ENCODE results near the gene CHI3L2. TPM values are rescaled to one million over a fixed set of nuclear protein-coding genes. Genes with fewer than 3 reads are reported as not detected.

Gene CHI3L2
- total and polyA plus RNA-seq, 4 donors, result 30.1 to 298 (median 141) TPM

DNA sequence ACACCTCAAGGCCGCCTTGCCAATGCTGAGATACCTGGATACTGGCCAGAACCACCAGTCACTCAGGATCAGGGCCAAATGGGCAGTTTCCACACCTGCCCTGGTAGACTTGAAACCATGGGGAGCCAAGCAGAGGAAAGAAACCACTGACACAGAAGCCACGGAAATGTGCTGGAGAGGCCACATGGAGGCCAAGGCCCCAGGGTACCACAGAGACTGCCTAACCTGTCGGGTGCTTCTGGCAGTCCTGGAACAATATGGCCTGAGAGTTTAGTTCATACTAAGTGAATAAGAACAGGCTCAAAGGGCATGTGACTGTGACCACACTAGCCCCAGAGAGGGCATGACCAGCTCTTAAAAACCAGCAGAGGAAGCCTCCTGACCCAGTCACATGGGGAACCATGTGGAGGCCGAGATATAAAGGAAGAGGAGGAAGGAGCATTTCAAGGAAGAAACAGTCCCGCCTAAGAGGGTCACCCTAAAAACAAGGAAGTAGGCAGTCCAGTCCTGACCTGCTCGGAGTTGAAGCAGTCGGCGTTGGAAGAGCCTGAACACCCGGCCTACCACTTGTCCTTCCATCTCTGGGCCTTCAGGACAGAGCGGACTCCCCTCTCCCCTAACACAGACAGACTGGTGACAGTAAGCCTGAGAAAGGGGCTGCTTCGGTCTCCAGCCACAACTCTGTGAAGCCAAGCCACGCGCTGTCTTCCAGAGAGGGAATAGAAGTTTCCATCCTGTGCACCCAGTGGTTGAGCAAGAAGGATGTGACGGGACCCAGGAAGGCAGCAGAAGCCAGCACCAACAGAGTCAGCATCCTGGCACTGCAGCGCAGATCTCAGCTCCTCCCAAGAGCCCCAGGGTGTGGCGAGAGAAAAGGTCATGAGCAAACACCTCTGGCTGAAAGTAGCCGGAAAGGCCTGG lies 27.4 kb upstream of the CHI3L2 start, which contains the start of gene DENND2D:
Gene DENND2D, minus strand, starts transcription at position 766 of the 921 bp plus-strand sequence. Its CDS starts 187 bp downstream, at position 579.
- Histone ChIP-seq H3K27ac (ENCODE audit: low read depth in 1 of 2, low read length in 1 of 2) (peak within 1 kb of the TSS in 1 of 2 donors; percentile 86), H3K4me3 (peak within 1 kb of the TSS; percentile 3), H3K27me3 (ENCODE audit: control insufficient read depth in 3 of 3, insufficient read depth in 3 of 3, low read length in 2 of 3) (peaks cover 0 to 13% (median 3%) of the 10 kb centered on the region in 3 donors), H3K4me1 (ENCODE audit: control insufficient read depth in 5 of 5, insufficient read depth in 5 of 5, low read length in 5 of 5) (peaks cover 0 to 30% (median 5%) of the 10 kb centered on the region in 5 donors), H3K9ac (ENCODE audit: insufficient read depth in 1 of 2, low read length in 2 of 2) (no peak within 1 kb of the TSS), H3K9me3 (ENCODE audit: control insufficient read depth in 4 of 4, insufficient read depth in 3 of 4, low read length in 3 of 4) (no peaks in the 10 kb centered on the region), H3K36me3 (ENCODE audit: control insufficient read depth in 4 of 4, insufficient read depth in 4 of 4, low read length in 4 of 4) (peaks cover 0 to 18% (median 0%) of the 10 kb centered on the region in 4 donors)
- no peak for DNase-seq
- peak; percentile 9 for ATAC-seq (ENCODE audit: insufficient read depth, low FRiP score)
- TF ChIP-seq, protein P1, sequence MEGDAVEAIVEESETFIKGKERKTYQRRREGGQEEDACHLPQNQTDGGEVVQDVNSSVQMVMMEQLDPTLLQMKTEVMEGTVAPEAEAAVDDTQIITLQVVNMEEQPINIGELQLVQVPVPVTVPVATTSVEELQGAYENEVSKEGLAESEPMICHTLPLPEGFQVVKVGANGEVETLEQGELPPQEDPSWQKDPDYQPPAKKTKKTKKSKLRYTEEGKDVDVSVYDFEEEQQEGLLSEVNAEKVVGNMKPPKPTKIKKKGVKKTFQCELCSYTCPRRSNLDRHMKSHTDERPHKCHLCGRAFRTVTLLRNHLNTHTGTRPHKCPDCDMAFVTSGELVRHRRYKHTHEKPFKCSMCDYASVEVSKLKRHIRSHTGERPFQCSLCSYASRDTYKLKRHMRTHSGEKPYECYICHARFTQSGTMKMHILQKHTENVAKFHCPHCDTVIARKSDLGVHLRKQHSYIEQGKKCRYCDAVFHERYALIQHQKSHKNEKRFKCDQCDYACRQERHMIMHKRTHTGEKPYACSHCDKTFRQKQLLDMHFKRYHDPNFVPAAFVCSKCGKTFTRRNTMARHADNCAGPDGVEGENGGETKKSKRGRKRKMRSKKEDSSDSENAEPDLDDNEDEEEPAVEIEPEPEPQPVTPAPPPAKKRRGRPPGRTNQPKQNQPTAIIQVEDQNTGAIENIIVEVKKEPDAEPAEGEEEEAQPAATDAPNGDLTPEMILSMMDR (IDR thresholded peaks at IDR 0.05; ENCODE audit: control extremely low read depth, extremely low read depth), result no peak
- WGBS, 2 donors, result 58 to 60% methylated on average over 17 of the region's 17 CpGs

DNA sequence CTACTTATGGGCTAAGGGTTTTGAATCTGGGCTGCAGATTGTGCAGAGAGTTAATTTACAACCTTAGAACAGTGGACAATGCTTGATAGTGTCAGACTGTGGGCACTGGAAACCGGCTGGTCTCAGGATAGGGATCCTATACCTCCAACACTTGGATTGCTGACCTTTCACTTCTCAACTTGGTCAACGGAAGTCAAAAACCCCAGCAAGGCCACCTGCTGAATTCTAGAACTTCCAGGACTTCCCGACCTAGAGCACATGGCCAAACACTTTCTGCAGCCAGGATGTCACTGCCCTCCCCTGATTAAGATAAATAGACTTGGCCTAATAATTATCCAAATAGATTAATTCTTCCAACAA lies 26.7 kb upstream of the CHI3L2 start:
- DNase-seq, result no peak
- Histone ChIP-seq H3K9me3 (ENCODE audit: control insufficient read depth in 4 of 4, insufficient read depth in 3 of 4, low read length in 3 of 4) (no peaks in the 10 kb centered on the region), H3K4me3 (no peak overlapping the region), H3K9ac (ENCODE audit: insufficient read depth in 1 of 2, low read length in 2 of 2) (no peak overlapping the region), H3K36me3 (ENCODE audit: control insufficient read depth in 4 of 4, insufficient read depth in 4 of 4, low read length in 4 of 4) (peaks cover 0 to 16% (median 0%) of the 10 kb centered on the region in 4 donors), H3K4me1 (ENCODE audit: control insufficient read depth in 5 of 5, insufficient read depth in 5 of 5, low read length in 5 of 5) (peaks cover 0 to 30% (median 2%) of the 10 kb centered on the region in 5 donors), H3K27me3 (ENCODE audit: control insufficient read depth in 3 of 3, insufficient read depth in 3 of 3, low read length in 2 of 3) (peaks cover 0 to 17% (median 3%) of the 10 kb centered on the region in 3 donors), H3K27ac (ENCODE audit: low read depth in 1 of 2, low read length in 1 of 2) (peak overlapping the region in 1 of 2 donors; percentile 86)
- TF ChIP-seq, protein P1 (IDR thresholded peaks at IDR 0.05; ENCODE audit: control extremely low read depth, extremely low read depth), result no peak
- no peak for ATAC-seq (ENCODE audit: insufficient read depth, low FRiP score)
- WGBS, 2 donors, result 49 to 81% methylated on average over 3 of the region's 3 CpGs

DNA sequence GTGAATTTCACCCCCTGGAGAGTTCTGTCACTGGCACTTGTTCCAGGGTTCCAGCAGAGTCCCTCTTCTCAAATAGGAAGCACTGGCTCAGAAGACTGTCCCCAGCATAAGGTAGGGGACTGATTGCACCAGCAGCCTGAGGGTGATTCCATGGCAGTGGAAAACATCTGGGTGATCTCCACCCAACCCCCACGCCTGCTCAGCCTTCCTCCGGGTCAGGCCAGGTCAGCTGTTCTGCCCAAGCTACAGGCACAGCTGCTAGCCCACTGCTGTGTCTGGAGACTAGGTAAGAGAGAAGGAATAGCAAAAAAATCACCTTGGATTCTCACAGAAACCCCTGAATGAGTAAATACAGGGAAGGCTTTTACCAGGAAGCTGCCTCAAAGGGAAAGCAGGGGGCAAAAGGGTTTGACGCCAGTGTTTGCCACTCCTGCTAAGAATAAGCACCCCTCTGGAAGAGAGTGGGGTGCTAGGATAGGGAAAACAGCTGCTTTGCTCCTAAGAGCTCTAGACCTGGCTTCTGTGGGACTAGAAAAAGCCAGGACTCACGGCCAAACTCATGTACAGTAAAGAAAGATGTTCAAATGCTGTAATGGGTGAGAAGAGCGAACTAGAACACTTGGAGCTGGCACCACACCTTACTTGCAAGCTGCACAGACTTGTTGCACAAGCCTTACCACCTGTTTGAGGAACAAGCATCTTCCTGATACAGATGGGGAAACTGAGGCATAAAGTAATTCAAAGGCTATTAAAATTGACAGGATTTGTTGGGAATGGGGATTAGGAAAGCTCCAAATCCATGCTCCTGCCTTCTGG lies 26.0 kb upstream of the CHI3L2 start:
- Histone ChIP-seq H3K4me3 (no peak overlapping the region), H3K9me3 (ENCODE audit: control insufficient read depth in 4 of 4, insufficient read depth in 3 of 4, low read length in 3 of 4) (no peaks in the 10 kb centered on the region), H3K36me3 (ENCODE audit: control insufficient read depth in 4 of 4, insufficient read depth in 4 of 4, low read length in 4 of 4) (peaks cover 0 to 13% (median 0%) of the 10 kb centered on the region in 4 donors), H3K9ac (ENCODE audit: insufficient read depth in 1 of 2, low read length in 2 of 2) (no peak overlapping the region), H3K27me3 (ENCODE audit: control insufficient read depth in 3 of 3, insufficient read depth in 3 of 3, low read length in 2 of 3) (peaks cover 0 to 20% (median 3%) of the 10 kb centered on the region in 3 donors), H3K27ac (ENCODE audit: low read depth in 1 of 2, low read length in 1 of 2) (peak overlapping the region in 1 of 2 donors; percentile 78), H3K4me1 (ENCODE audit: control insufficient read depth in 5 of 5, insufficient read depth in 5 of 5, low read length in 5 of 5) (peaks cover 0 to 30% (median 2%) of the 10 kb centered on the region in 5 donors)
- TF ChIP-seq, protein P1 (IDR thresholded peaks at IDR 0.05; ENCODE audit: control extremely low read depth, extremely low read depth), result no peak
- whole genome bisulfite sequencing, 2 donors, result 59 to 70% methylated on average over 5 of the region's 5 CpGs
- ATAC-seq (ENCODE audit: insufficient read depth, low FRiP score) (no peak), DNase-seq (no peak)
